Epithelial cell of proximal tubule (primary cell): ENCODE data around the gene ENPP1. TPM values are rescaled to one million over a fixed set of nuclear protein-coding genes. Genes with fewer than 3 reads are reported as not detected.

Experiments
- DNase-seq: peaks from one replicate; pipeline ENCODE4 v3.0.0-alpha.2; 2011; ENCODE audit warnings: low read depth
- H3K4me3 ChIP-seq: 2 replicates; pipeline ENCODE4 v1.5.1; 2011; ENCODE audit warnings: low read depth, mild to moderate bottlenecking, low read length
- total RNA-seq: library from RNA; depleted of rRNA; stranded (reverse); fragments of >200 nt; gene quantifications from 2 replicates; pipeline ENCODE4 v1.2.3, GENCODE V29; 2015
- TF ChIP-seq, protein P1 (sequence below): conservative IDR thresholded peaks from 2 replicates; pipeline ENCODE4 v1.5.1; 2012; ENCODE audit warnings: low read depth, mild to moderate bottlenecking, low read length

The ENPP1 gene
- total RNA-seq, 1 donor from 2014 or later: 3.5 TPM

- H3K4me3 ChIP-seq: no peak overlapping the region
- DNase-seq: no peak
- TF ChIP-seq, protein P1, sequence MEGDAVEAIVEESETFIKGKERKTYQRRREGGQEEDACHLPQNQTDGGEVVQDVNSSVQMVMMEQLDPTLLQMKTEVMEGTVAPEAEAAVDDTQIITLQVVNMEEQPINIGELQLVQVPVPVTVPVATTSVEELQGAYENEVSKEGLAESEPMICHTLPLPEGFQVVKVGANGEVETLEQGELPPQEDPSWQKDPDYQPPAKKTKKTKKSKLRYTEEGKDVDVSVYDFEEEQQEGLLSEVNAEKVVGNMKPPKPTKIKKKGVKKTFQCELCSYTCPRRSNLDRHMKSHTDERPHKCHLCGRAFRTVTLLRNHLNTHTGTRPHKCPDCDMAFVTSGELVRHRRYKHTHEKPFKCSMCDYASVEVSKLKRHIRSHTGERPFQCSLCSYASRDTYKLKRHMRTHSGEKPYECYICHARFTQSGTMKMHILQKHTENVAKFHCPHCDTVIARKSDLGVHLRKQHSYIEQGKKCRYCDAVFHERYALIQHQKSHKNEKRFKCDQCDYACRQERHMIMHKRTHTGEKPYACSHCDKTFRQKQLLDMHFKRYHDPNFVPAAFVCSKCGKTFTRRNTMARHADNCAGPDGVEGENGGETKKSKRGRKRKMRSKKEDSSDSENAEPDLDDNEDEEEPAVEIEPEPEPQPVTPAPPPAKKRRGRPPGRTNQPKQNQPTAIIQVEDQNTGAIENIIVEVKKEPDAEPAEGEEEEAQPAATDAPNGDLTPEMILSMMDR: no peak
These were observed 42.6 kb upstream of the ENPP1 start for GRCh38 chr6:131765081-131765803.

DNA sequence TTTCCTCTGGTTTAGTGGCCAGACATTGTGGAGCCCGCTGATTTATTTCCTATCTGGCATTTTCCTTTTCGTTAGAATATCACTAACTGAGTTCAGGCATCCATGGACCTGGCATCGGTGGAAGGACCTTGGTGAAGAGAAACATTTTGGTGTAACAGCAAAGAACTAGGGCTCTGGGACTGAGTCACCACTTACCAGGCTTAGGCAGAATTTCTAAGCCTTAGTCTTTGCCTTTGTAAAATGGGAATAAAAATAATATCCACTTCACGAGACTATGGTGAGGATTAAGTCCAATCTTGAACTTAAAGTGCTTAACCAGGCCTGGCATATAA, 42.0 kb upstream of the ENPP1 start:
- TF ChIP-seq, protein P1: no peak
- no peak for DNase-seq
- H3K4me3 ChIP-seq: no peak overlapping the region

- no peak overlapping the region for H3K4me3 ChIP-seq
- TF ChIP-seq, protein P1: no peak
These were observed 41.2 kb upstream of the ENPP1 start for GRCh38 chr6:131766631-131767030.

DNA sequence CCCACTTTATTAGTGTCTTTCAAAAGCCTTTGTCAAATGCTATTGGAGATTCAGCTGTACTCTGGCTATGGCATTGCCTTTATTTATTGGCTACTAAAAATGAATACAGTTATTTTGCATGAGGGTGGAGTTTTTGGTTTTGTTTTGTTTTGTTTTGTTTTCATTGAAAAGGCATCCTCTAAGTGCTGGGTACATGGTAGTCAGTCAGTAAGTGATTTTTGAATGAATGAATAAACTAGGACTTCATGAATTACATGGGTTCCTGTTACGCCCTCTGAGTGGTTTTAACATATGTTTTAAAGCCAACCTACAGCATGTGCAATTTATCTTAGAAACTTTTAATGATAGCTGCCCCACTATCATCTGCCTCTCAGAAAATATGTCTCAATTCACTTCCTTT, 38.9 kb upstream of the ENPP1 start:
- TF ChIP-seq, protein P1: no peak
- H3K4me3 ChIP-seq: no peak overlapping the region
- no peak for DNase-seq

More at GRCh38 chr6:131766631-131767030, 41.2 kb upstream of the ENPP1 start:
- DNase-seq: no peak

GRCh38 chr6:131769385-131770141, 38.3 kb upstream of the ENPP1 start:
- TF ChIP-seq, protein P1: no peak
- H3K4me3 ChIP-seq: no peak overlapping the region
- DNase-seq: no peak

- no peak for DNase-seq
- TF ChIP-seq, protein P1: no peak
- no peak overlapping the region for H3K4me3 ChIP-seq
These were observed 37.0 kb upstream of the ENPP1 start for GRCh38 chr6:131770776-131771175.
